ENCODE data around the gene MFAP4. TPM values are rescaled to one million over a fixed set of nuclear protein-coding genes. Genes with fewer than 3 reads are reported as not detected.
A peak's percentile ranks its signal among the peaks of the same experiment; 100 is the strongest.

Gene MFAP4
- total and polyA plus RNA-seq, 9 of the 15 experiments (the other 6 are each of a cell fraction or from before 2014, with no cell fraction given), result 0.07 to 0.24 TPM; not detected in 7

GRCh38 chr17:19361944-19362276 lies 25.1 kb downstream of the MFAP4 start (continued):
- TF ChIP-seq CHD7 (IDR thresholded peaks at IDR 0.05; ENCODE audit: low read depth, low read length) (no peak), ZBTB33 (CRISPR knock-in tag; IDR thresholded peaks at IDR 0.05) (no peak), HDAC2 (IDR thresholded peaks at IDR 0.05) (no peak), ETV5 (CRISPR knock-in tag; IDR thresholded peaks at IDR 0.05; ENCODE audit: low read depth) (0 out of 2 replicates have a peak, but pooled peaks have one; percentile 14), NFYB (IDR thresholded peaks at IDR 0.05; ENCODE audit: extremely low read depth, insufficient read length) (no peak)
